PC-3 (cell line): ENCODE measurements around the gene EPB41L3.

Experiments used
- CTCF ChIP-seq: fragments of 300-600 bp; sonication (generic); conservative IDR thresholded peaks from 2 replicates; pipeline ENCODE4 v1.5.1; 2017; ENCODE audit warnings: antibody characterized with exemption, low read depth, mild to moderate bottlenecking, low read length
- EZH2phosphoT487 ChIP-seq: fragments of 300-600 bp; sonication (generic); IDR thresholded peaks from 2 replicates; pipeline ENCODE4 v1.6.1; 2018; ENCODE audit warnings: mild to moderate bottlenecking, antibody characterized with exemption, low read length, borderline replicate concordance

- no peak for TF ChIP-seq CTCF
- no peak for TF ChIP-seq EZH2phosphoT487
Observed at GRCh38 chr18:5582076-5582475, 38.3 kb upstream of the EPB41L3 start.
